RPMI7951 (cell line): ENCODE results near the gene TBC1D5. TPM values are rescaled to one million over a fixed set of nuclear protein-coding genes. Genes with fewer than 3 reads are reported as not detected.
"Not testable (repeated sequence)": the region's sequence is repeated elsewhere in the genome, so short reads cannot be mapped to it uniquely, and the experiment has no call there.

Experiments used
- DNase-seq: peaks from one replicate; pipeline ENCODE4 v3.0.0-alpha.2; 2012; ENCODE audit warnings: low read depth
- total RNA-seq: library from RNA; depleted of rRNA; stranded (reverse); fragments of >200 nt; shearing (Covaris generic); gene quantifications from 2 replicates; pipeline ENCODE4 v1.2.3, GENCODE V29; 2014

The TBC1D5 gene
- total RNA-seq, 1 experiment from 2014 or later, result 78.2 TPM

DNA sequence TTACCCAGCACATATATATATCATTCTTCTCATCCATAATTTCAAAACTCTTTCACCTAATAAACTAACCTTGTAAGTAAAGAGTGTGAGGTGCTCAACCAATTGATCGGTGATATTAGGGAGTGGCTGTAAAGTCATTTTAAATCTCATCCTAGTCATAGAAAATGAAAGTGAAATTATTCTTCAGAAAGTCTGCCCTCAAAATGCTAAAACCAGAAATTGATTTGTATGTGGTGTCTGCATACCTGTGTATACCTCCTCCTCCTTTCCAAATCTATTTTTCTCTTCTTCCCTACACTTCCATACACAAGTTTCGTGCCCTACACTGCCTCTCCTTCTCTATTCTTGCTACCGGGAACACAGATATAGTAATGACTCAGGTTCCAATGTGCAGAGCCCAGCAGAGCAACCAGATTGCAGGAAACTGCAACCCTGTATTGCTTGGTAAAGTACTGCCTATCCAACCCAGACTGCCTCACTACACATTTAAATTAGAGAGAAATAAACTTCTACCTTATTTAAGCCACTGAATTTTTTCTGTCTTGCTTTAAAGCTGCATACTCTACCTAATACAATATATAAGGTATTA lies 7.4 kb upstream of the TBC1D5 start:
- no peak for DNase-seq

DNA sequence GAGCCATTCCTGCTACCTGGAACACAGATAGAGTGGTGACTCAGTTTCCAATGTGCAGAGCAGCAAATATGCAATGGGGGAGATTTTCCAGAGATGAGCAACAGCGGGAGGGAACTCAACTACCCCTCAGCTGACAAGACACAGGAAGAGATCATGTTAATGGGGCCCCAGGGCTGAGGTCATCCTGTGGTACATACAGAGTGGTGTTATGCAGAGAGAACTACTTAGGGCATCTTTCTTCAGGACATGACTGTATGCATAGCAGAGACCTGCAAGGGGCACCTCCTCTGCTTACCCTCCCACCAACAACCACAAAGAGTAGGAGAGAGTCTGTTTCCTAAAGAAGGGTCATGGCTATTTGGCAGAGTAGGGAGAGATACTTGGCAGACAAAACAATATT lies 6.8 kb upstream of the TBC1D5 start:
- peak; percentile 20 for DNase-seq

DNA sequence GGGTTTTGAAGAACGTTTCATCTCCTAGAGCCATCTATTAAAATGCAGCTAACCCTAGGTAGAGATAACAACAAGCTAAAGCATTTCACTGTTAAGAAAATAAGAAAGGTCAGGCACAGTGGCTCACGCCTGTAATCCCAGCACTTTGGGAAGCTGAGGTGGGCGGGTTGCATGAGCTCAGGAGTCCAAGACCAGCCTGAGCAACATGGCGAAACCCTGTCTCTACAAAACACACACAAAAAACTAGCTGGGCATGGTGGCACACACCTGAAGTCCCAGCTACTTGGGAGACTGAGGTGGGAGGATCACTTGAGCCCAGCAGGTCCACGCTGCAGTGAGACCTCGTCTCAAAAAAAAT lies 5.4 kb upstream of the TBC1D5 start:
- DNase-seq, result no peak

DNA sequence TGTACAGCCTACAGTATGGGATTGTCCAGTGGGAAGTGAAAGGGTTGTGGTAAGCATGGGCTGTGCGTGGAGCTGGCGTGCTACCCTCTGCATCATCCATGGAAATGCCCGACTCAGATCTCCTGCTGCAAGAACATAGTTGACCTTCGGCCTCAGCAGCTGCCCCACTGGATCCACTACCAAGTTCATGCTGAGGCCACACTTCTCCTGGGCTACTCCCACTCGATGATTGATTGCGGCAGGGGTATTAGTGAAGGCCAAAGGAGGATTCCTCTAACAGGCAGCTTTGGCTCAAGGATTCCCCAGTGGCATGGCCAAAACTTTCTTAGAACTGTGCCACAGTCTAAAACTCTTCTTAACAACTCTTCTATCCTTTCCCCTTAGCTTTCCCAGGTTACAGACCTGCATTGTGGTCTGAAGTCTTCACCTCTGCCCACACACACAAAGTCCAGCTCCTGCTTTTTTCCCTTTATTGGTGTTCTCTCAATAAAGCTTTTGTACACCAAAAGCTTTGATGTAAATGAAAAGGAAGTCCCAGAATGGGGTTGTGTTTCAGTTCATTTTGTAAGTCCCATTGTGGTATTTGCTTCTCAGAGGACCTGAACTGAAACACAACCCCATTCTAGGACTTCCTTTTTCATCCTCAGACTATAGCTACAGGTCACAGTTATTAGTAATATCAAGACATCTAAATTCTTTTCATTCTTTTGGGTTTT lies 4.9 kb upstream of the TBC1D5 start:
- DNase-seq, result no peak

DNA sequence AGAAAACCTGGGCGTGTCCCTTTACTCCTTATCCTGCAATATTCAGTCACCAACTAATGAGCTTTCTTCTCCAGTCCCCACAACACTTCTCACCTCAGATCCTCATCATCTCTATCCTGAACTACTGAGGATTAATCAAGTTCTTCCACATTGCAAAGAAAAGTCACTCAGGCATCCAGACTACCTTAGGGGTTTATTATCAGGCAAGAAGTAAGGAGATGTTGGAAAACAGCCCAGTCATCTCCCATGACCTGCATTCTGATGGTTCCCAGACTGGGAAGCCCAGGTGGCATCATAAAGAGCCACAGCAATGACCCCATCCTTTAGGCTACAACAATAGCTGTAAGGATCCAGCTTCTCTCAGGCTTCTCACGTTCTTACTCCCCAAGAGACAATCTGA lies 3.5 kb upstream of the TBC1D5 start:
- no peak for DNase-seq

DNA sequence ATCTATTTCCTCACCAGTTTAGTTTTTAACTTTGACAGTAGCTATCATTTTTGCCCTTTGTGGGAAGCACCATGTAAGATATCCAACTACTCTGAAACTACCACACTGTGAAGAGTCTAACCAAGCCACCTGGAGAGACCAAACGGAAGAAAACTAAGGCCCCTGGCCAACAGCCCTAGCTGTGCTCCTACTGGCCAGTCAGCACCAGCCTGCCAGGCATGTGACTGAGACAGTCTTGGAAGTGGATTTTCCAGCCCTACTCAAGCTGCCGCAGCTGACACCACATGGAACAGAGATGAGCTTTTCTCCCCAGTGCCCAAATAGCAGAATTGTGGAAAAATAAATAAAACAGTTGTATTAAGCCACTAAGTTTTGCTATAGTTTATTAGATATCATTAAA lies 2.9 kb upstream of the TBC1D5 start:
- no peak for DNase-seq

DNA sequence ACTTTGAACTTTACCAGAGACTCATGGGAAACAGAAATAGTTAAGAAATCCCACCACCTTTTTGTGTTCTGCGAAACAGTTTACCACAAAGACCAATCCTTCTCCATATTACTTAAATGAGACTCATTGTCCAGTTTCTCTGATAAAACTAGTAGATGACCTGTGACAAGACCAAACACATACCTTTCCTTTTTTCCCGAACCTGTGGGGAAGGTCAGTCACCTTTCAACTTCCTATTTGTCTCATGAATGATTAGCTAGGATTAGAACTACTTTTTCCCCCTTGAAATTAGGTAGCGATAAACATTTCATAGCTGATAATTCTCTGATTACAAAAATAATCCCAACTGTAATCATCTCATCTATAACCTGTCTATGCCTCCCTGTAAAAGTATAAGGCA lies 2.3 kb upstream of the TBC1D5 start:
- DNase-seq, result no peak

DNA sequence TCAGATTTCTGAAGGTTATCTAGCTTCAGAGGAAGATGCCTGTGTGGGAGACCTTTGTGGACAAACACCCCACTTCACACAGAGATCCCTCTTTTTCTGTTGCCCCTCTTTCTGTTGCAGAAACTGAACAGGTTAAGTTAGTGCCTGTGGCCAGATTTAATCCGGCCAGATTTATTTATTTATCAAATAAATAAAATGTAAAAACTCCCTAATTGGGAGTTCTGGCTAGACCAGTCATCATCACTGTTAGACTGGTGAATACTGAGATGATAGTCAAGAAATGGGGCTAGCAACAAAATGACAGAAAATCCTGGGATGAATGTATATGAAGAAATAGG lies 1.2 kb upstream of the TBC1D5 start:
- no peak for DNase-seq

DNA sequence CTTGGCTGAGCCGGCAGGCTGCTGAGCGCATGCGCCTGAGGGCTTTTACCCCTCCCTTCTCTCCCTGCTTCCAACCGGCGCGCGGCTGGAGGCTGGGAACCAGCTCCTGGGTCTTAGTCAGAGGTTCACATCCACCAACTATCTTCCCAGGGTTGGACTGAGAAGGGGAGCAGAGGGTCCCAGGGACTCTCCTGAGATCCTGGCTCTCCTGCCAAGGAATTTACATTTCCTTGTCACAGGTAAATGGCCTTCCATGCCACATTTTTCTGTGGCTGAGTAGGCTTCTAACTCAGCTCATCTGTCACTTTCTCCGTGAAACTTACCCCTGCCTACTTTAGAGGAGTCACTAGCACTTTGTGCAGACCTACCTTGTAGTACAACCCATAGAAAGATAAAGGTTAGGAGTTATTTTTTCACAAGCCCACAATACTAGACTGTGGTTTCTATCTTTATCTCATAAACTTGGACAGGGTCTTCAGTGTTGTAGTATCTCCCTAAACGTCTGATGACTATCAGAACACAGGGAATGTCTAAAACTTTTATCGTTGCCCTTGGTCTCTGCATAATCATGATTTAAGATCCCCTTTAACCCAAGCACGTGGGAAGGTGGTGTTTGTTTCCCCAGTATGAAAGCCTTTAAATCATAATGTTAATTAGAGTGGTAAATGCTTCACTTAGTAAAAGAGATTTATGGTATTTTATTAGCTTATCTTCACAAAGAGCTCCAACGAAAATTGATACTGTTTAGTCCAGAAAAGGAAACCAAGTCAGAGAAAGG lies 638 bp upstream of the TBC1D5 start:
- DNase-seq, result no peak

DNA sequence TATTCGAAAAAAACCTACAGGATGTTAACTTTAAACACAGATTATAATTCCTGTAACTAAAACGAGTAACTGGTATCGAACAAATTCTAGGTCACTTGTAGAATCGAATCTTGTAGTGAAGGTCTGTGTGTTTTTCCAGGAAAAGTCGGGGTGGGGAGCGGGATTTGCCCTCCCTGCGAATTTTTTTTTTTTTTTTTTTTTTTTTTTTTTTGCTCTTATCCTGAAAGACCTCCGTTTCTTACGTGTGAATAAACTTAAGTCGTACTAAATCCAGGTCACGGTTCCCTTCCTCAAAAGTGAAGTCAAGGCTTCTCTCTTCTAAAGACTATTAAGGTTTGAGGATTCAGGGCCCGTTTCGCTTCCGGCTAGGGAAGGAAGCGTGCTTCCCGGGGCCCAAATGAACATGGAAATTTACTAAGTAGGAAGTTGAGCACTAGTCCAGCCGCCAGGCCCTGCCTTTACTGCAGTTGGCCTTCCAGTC lies 770 bp downstream of the TBC1D5 start:
- DNase-seq, result peak; percentile 88

DNA sequence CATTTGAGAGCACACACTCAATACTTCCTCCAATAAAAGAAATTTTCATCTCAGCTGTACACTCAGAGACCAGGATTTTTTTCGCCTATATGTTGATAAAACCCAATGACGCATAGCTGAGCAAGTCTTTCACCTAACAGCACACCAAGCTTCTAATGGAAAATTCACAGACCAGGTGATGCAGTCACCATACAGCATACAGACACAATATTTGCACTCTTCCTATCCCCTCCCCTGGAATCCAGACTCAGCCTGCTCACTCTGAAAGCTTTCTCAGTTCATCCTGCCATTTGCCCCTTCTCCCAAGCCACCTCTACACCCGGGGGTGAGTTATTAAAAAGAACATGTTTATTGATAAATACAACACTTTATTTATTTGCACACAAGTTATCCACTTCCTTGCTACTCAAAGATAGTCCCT lies 1.7 kb downstream of the TBC1D5 start:
- peak; percentile 31 for DNase-seq

DNA sequence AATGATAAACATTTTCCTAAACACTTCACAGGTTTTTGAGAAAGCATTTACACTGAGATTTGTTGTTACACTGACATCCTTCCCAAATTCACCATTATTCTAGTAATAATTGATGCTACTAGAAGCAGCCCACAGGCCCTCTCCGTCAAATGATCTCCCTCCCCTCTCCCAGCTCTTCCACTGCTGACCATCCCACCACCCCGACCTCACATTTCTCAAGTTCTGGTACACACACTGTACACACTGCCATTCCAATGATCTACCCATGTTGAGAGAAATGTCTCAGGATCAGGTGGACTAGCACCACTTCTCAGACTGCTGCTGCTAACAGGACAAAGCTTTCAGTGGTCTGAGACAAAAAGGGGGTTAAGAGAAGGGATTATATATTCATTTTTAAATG lies 3.5 kb downstream of the TBC1D5 start:
- no peak for DNase-seq

DNA sequence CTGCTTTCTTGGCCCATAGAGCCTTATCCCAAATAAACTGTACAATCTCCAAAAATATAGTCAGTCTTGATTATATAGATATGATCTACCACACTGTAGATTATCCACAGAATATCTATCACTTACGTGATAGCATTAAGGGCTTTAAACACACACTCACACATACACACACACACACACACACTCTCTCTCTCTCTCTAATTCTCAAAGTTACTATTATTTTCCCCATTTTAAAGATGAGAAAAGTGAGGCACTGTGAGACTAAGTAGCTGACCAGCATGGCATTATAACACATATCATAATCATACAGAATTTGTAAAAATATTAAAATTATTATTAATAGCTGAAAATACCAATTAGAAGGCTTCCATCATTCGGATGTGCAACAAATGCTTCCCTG lies 4.2 kb downstream of the TBC1D5 start:
- DNase-seq, result no peak

DNA sequence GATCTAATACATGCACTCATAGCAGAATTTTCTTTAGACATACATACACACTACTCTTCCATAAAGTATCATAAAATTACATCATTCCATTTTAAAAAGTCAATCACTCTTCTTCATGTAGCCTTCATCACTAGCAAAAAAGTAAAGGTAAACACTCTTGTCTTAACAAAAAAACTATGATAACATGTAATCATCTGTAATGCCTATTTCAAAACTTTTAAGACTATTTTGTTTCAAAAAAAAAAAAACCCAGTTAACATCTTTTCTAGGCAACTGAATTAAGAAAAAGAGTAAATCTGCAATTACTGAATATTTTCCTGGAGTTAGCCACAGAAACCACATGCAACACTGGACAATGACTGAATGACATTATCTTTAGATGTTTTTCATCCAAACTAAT lies 4.8 kb downstream of the TBC1D5 start:
- DNase-seq, result no peak

DNA sequence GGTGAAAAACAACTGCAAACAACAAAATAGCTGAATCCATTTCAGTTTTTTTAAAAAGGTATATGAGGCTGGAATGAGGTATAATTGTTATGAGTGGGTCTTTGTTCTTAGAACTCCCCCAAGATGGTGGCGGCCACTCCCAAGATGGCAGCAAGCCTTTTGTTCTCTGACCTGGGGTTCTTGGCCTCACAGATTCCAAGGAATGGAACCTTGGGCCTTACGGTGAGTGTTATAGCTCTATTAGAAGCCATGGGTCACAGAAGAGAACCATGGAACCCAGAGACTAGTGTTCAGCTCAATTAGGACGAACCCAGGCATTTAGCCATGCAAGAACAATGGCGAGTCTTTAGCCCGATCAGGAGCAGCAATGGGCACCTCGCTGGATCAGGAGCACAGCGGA lies 7.1 kb downstream of the TBC1D5 start:
- not testable (repeated sequence) for DNase-seq

DNA sequence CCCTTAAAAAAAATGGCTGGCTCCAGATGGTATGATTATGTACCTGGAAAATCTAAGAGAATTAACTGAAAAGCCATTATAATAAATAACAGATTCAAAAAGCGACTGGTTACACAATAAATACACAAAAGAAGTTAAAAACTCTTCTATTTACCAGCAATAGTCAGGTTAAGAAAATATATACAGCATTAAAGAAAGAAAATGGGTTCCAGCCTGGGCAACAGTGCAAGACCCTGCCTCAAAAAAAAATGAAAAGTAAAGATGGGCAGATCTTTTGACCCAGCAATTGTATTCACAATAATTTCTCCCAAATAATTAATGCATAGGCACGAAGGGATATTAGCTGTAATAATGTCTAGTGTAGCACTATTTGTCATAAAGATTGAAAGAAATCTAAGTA lies 8.7 kb downstream of the TBC1D5 start:
- no peak for DNase-seq

DNA sequence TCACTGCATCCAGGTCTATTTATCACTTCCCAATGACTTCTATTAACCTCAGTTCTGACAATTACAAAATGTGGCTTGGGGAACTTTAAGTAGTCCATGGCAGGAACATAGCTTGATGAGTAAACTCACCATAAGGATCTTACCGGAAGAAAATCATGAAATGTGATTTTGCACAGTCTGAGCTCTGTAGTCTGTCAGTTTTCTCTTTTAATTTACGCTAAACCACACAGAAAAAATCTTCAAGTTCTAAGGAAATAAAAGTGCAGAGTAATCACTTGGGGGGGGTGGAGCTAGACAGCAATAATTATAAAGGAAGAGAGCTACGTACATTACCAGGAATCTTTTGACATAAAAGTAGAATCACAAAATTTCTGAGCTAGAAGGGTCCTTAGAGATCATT lies 9.2 kb downstream of the TBC1D5 start:
- DNase-seq, result no peak

DNA sequence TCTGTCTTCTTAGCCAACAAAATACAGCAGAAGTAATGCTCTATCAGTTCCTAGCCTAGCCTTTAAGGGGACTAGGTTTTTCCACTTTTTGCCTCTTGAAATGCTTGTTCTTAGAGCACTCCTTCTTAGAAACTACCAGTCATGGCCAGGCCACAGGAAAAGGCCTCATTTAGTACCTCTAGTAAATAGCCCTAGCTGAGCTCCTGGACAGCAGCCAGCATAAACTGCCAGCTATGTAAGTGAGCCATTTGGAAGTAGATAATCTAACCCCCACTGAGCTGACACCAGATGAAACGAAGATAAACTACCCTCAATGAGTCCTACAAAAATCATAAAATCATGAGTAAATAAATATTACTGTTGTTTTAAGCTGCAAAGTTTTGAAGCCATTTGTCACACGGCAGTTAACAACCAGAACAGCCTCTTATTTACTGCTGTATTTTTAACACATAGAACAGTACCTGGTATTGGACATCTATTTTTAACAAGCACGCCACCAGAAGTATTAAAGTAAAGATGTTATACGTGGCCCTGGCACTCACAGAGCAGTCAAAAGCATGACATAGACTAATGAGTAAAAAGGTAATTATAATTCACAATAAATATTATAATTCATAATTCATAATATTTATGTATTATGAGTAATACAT lies 12.0 kb downstream of the TBC1D5 start:
- DNase-seq, result peak; percentile 57

DNA sequence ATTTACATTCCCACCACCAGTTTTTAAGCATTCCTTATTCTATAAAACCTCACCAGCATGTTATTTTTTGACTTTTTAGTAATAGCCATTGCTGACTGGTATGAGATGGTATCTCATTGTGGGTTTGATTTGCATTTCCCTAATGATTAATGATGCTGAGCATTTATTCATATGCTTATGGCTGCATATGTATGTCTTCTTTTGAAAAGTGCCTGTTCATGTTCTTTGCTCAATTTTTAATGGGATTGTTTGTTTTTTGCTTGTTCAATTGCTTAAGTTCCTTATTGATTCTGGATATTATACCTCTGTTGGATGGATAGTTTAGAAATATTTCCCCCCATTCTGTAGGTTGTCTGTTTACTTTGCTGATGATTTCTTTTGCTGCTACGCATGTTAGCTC lies 16.1 kb downstream of the TBC1D5 start:
- DNase-seq, result no peak

DNA sequence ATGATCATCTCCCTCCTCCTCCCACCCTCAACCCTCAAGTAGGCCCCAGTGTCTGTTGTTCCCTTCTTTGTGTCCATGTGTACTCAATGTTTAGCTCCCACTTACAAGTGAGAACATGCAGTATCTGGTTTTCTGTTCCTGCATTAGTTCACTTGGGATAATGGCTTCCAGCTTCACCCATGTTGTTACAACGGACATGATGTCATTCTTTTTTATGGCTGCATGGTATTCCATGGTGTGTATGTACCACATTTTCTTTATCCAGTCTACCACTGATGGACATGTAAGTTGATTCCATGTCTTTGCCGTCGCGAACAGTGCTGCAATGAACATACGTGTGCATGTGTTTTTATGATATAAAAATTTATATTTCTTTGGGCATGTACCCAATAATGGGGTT lies 16.6 kb downstream of the TBC1D5 start:
- not testable (repeated sequence) for DNase-seq

DNA sequence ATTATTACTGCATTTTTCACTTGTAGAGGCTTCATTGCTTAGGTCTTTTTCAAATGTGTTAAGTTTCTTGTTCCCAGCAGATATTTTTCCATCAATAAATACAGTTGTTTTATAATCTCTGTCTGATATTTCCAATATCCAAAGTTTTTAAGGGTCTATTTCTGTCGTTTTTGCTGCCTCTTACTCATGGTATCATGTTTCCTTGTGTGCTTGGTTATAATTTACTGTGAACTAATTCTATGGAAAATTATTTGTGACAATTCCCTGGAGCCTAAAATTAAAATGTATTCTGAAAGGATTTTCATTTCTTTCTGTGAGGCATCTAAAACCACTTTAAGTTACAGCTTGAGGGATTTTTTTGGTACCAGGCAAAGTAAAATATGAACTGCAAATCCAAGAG lies 17.5 kb downstream of the TBC1D5 start:
- DNase-seq, result no peak

DNA sequence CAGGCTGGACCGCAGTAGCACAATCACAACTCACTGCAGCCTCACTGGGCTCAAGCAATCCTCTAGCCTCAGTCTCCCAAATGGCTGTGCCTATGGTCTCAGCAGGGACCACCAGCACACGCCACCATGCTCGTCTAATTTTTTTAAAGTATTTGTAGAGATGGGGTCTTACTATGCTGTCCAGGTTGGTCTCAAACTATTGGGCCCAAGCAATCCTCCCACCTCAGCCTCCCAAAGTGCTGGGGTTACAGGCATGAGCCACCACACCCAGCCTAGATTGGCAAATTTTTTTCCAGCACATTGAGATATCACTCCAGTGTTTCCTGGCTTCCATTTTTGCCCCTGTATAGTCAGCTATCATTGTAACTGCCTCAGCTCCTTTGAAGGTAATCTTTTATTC lies 18.3 kb downstream of the TBC1D5 start:
- no peak for DNase-seq

DNA sequence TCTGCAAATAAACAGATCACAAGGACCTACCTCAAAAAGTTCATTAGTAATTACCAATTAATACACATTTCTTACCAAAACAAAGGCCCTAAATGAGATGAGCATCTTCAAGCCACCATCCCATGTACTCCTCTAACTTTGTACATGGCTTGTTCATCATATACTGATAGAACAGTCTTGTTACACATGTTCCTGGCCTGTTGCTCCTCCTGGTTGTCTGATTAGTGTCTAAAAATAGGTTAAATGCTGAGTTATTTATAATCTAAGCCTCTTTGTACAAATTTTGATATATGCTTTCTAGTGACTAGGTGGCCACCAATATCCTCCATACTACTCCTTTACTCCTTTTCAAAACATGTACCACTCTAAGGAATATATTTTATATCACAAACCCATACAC lies 25.0 kb downstream of the TBC1D5 start:
- DNase-seq, result no peak
